ENCODE measurements around the gene CENPN.

DNA sequence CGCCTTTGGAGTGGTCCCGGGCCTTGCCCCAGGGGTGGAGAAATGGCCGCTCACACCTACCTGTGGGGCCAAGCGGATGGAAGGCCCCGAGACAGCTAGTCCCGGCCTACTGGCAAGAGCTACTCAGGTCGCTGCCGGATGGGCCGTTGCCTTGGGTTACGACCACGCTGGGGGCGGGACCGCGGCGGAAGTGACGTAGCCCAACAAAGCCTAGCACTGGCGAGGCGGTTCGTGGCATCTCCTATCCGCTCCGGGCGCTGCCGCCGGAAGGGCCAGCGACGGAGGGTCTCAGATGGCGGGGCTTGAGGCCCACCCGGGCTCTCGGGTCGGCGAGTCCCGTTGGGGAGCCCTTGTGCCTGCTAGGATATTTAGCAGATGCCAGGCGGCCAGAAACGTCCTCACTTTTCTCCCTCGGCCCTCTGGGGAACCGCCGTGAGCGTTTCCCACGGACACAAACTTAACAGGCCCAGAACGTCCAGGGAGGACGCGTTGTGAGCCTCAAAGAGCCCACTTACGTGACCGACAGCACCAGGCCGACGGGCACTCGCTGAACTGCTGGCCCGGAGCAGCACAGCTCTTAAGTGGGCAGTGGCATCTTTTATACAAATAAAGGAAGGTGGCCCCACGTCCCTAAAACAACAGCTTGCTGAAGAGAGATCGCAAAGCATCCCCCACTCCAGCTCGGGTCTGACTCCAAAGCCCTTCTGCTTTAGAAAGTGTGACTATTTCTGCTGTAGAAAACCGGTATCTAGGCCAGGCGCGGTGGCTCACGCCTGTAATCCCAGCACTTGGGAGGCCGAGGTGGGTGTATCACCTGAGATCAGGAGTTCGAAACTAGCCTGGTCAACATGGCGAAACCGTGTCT is 70.3 kb downstream of the CENPN start, which contains the start of gene C16orf46:
- no peak for TF ChIP-seq CTCF (IDR thresholded peaks at IDR 0.05)
- TF ChIP-seq POLR2A (IDR thresholded peaks at IDR 0.05) = peak; percentile 69 to 75
